Measurements from ENCODE around the gene YBEY. TPM values are rescaled to one million over a fixed set of nuclear protein-coding genes. Genes with fewer than 3 reads are reported as not detected.
A peak's percentile ranks its signal among the peaks of the same experiment; 100 is the strongest.

YBEY gene
- total RNA-seq, 2 donors from 2014 or later, result 19.6 to 23.3 TPM

- TF ChIP-seq, protein P1, sequence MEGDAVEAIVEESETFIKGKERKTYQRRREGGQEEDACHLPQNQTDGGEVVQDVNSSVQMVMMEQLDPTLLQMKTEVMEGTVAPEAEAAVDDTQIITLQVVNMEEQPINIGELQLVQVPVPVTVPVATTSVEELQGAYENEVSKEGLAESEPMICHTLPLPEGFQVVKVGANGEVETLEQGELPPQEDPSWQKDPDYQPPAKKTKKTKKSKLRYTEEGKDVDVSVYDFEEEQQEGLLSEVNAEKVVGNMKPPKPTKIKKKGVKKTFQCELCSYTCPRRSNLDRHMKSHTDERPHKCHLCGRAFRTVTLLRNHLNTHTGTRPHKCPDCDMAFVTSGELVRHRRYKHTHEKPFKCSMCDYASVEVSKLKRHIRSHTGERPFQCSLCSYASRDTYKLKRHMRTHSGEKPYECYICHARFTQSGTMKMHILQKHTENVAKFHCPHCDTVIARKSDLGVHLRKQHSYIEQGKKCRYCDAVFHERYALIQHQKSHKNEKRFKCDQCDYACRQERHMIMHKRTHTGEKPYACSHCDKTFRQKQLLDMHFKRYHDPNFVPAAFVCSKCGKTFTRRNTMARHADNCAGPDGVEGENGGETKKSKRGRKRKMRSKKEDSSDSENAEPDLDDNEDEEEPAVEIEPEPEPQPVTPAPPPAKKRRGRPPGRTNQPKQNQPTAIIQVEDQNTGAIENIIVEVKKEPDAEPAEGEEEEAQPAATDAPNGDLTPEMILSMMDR (conservative IDR thresholded peaks at IDR 0.05), result no peak
- Histone ChIP-seq H3K4me3 (ENCODE audit: low read length) (peak overlapping the region; percentile 85), H3K36me3 (ENCODE audit: control insufficient read depth, insufficient read depth, low read length) (peaks cover 40% of the 10 kb centered on the region), H3K27me3 (ENCODE audit: control insufficient read depth, insufficient read depth, low read length, poor library complexity, severe bottlenecking) (no peaks in the 10 kb centered on the region), H3K9ac (ENCODE audit: extremely low read depth, low read length, poor library complexity, severe bottlenecking) (no peak overlapping the region), H3K9me3 (ENCODE audit: control insufficient read depth, low read length) (peaks cover 17% of the 10 kb centered on the region), H3K27ac (ENCODE audit: low read depth, low read length) (no peak overlapping the region), H3K4me1 (ENCODE audit: control insufficient read depth, insufficient read depth, low read length) (no peaks in the 10 kb centered on the region)
- peaks cover 40% of the 10 kb centered on the region for H3K36me3 Mint-ChIP-seq (ENCODE audit: low read depth)
- H3K4me3 Mint-ChIP-seq, result peak overlapping the region; percentile 76
- DNase-seq, result no peak
- 89 to 100% methylated on average over 1 to 10 of the region's 10 CpGs for WGBS, 2 experiments (ENCODE audit: insufficient coverage in 1 of 2, insufficient read length in 1 of 2)
- peaks cover 6% of the 10 kb centered on the region for H3K9me3 Mint-ChIP-seq
- peaks cover 30% of the 10 kb centered on the region for H3K4me1 Mint-ChIP-seq
- no peaks in the 10 kb centered on the region for H3K27me3 Mint-ChIP-seq (ENCODE audit: insufficient read depth)
- no peak overlapping the region for H3K27ac Mint-ChIP-seq
Measured at GRCh38 chr21:46287541-46287940, 1.4 kb downstream of the YBEY start.

DNA sequence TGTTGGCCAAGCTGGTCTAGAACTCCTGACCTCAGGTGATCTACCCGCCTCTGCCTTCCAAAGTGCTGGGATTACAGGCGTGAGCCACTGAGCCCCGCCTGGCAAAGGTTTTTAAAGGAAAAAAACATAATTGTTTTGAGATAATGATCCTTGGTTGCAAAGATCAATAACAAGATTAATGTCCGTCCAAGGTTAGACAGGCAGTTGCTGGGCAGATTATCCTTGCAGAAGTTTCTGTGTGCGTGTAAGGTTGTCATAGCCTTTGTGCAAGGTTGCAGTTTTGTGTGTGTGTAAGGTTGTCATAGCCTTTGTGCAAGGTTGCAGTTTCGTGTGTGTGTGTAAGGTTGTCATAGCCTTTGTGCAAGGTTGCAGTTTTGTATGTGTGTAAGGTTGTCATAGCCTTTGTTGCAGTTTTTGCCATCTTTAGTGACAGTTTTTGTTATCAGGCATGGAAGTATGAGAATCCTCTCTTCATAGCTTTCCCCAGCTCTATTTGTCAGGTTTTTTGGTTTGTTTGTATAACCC lies 3.6 kb downstream of the YBEY start:
- H3K27me3 Mint-ChIP-seq (ENCODE audit: insufficient read depth), result no peaks in the 10 kb centered on the region
- no peaks in the 10 kb centered on the region for H3K4me1 ChIP-seq (ENCODE audit: control insufficient read depth, insufficient read depth, low read length)
- DNase-seq, result no peak
- H3K36me3 ChIP-seq (ENCODE audit: control insufficient read depth, insufficient read depth, low read length), result peaks cover 21% of the 10 kb centered on the region
- H3K27me3 ChIP-seq (ENCODE audit: control insufficient read depth, insufficient read depth, low read length, poor library complexity, severe bottlenecking), result no peaks in the 10 kb centered on the region
- H3K36me3 Mint-ChIP-seq (ENCODE audit: low read depth), result peaks cover 21% of the 10 kb centered on the region
- H3K4me3 Mint-ChIP-seq, result no peak overlapping the region
- H3K9me3 ChIP-seq (ENCODE audit: control insufficient read depth, low read length), result peaks cover 12% of the 10 kb centered on the region
- H3K9ac ChIP-seq (ENCODE audit: extremely low read depth, low read length, poor library complexity, severe bottlenecking), result no peak overlapping the region
- no peak overlapping the region for H3K4me3 ChIP-seq (ENCODE audit: low read length)
- TF ChIP-seq, protein P1 (conservative IDR thresholded peaks at IDR 0.05), result no peak
- H3K4me1 Mint-ChIP-seq, result peaks cover 18% of the 10 kb centered on the region
- no peak overlapping the region for H3K27ac Mint-ChIP-seq
- no peak overlapping the region for H3K27ac ChIP-seq (ENCODE audit: low read depth, low read length)
- 83 to 89% methylated on average over 5 to 6 of the region's 6 CpGs for WGBS, 2 experiments (ENCODE audit: insufficient coverage in 1 of 2, insufficient read length in 1 of 2)
- H3K9me3 Mint-ChIP-seq, result peaks cover 6% of the 10 kb centered on the region

DNA sequence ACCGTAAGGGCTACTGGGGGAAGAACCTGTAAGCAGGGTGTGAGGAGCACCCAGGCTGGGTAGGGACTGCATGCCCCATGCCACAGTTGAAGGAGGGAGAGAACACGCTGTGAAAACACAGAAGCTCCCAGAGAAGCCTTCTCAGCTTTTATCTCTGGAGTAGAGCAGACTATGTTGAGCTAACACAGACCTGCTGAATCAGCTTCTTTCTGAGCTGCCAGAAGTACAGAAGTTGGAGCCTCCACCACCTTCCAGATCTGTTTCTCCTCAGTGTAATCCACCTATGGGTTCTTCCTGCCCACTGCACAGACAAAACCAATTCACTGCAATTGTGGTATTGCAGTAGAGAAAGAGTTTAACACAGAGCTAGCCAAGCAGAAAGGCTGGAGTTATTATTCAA lies 5.4 kb downstream of the YBEY start:
- Histone ChIP-seq H3K9ac (ENCODE audit: extremely low read depth, low read length, poor library complexity, severe bottlenecking) (no peak overlapping the region), H3K4me3 (ENCODE audit: low read length) (peak overlapping the region; percentile 28), H3K27me3 (ENCODE audit: control insufficient read depth, insufficient read depth, low read length, poor library complexity, severe bottlenecking) (no peaks in the 10 kb centered on the region), H3K4me1 (ENCODE audit: control insufficient read depth, insufficient read depth, low read length) (no peaks in the 10 kb centered on the region), H3K9me3 (ENCODE audit: control insufficient read depth, low read length) (peaks cover 12% of the 10 kb centered on the region), H3K36me3 (ENCODE audit: control insufficient read depth, insufficient read depth, low read length) (peaks cover 19% of the 10 kb centered on the region), H3K27ac (ENCODE audit: low read depth, low read length) (no peak overlapping the region)
- peaks cover 21% of the 10 kb centered on the region for H3K36me3 Mint-ChIP-seq (ENCODE audit: low read depth)
- H3K4me3 Mint-ChIP-seq, result no peak overlapping the region
- peaks cover 15% of the 10 kb centered on the region for H3K4me1 Mint-ChIP-seq
- DNase-seq, result no peak
- WGBS, 2 experiments (ENCODE audit: insufficient coverage in 1 of 2, insufficient read length in 1 of 2), result 89 to 95% methylated on average over 1 to 2 of the region's 2 CpGs
- peaks cover 6% of the 10 kb centered on the region for H3K9me3 Mint-ChIP-seq
- TF ChIP-seq, protein P1 (conservative IDR thresholded peaks at IDR 0.05), result no peak
- H3K27ac Mint-ChIP-seq, result peak overlapping the region; percentile 44
- H3K27me3 Mint-ChIP-seq (ENCODE audit: insufficient read depth), result no peaks in the 10 kb centered on the region

Data from endodermal cell (in vitro differentiated cells).